Keratinocyte (primary cell): ENCODE data around the gene P3H2. TPM values are rescaled to one million over a fixed set of nuclear protein-coding genes. Genes with fewer than 3 reads are reported as not detected.

Source experiments
- DNase-seq: peaks from one replicate; pipeline ENCODE4 v3.0.0-alpha.2; 2011; ENCODE audit warnings: low read depth, missing footprints, low spot score
- FAIRE-seq: peaks from 2 replicates; lab custom pipeline; 2011; peaks lifted over from hg19 to GRCh38; lab: Jason Lieb, UNC
- H2AFZ ChIP-seq: 2 replicates; pipeline ENCODE4 v1.6.0; 2012; ENCODE audit warnings: low read length, control low read depth, inconsistent platforms; ENCODE audit not compliant: control insufficient read depth
- H3K27ac ChIP-seq: 2 replicates; pipeline ENCODE4 v1.5.1; 2011; ENCODE audit warnings: low read length; ENCODE audit not compliant: control insufficient read depth, insufficient read depth
- H3K27me3 ChIP-seq: 3 replicates; pipeline ENCODE4 v1.6.0; 2011; ENCODE audit warnings: low read length; ENCODE audit not compliant: control insufficient read depth, insufficient read depth; ENCODE audit errors: extremely low read depth
- H3K36me3 ChIP-seq, 2 experiments: 2 replicates in 1 of 2; 3 replicates in 1 of 2; pipeline ENCODE4 v1.5.1; 2011; ENCODE audit warnings: low read length in 2 of 2, mild to moderate bottlenecking in 1 of 2; ENCODE audit not compliant: control insufficient read depth in 2 of 2, insufficient read depth in 2 of 2; ENCODE audit errors: extremely low read depth in 1 of 2
- H3K4me1 ChIP-seq: 3 replicates; pipeline ENCODE4 v1.5.1; 2011; ENCODE audit warnings: low read length; ENCODE audit not compliant: control insufficient read depth, insufficient read depth; ENCODE audit errors: extremely low read depth
- H3K4me2 ChIP-seq: 3 replicates; pipeline ENCODE4 v1.6.0; 2011; ENCODE audit warnings: low read depth, low read length; ENCODE audit not compliant: control insufficient read depth, insufficient read depth; ENCODE audit errors: extremely low read depth
- H3K4me3 ChIP-seq, 3 experiments: fragments of 200-600 bp in 1 of 3; sonication (generic) in 1 of 3; 2 replicates in 2 of 3; 3 replicates in 1 of 3; pipeline ENCODE4 v1.5.1; 2011 to 2016; ENCODE audit warnings: low read length in 3 of 3, mild to moderate bottlenecking in 3 of 3, control low read depth in 2 of 3, inconsistent platforms in 1 of 3, low read depth in 1 of 3, mixed read lengths in 1 of 3, mixed run types in 1 of 3, moderate library complexity in 1 of 3; ENCODE audit not compliant: control insufficient read depth in 2 of 3, insufficient read depth in 2 of 3; ENCODE audit errors: extremely low read depth in 1 of 3
- H3K79me2 ChIP-seq: 2 replicates; pipeline ENCODE4 v1.6.0; 2012; ENCODE audit warnings: low read length; ENCODE audit not compliant: control insufficient read depth, insufficient read depth
- H3K9ac ChIP-seq: 3 replicates; pipeline ENCODE4 v1.6.0; 2011; ENCODE audit warnings: low read length; ENCODE audit not compliant: control insufficient read depth, insufficient read depth; ENCODE audit errors: extremely low read depth
- H3K9me1 ChIP-seq: 3 replicates; pipeline ENCODE4 v1.6.0; 2011; ENCODE audit warnings: low read length; ENCODE audit not compliant: control insufficient read depth, insufficient read depth; ENCODE audit errors: extremely low read depth
- H3K9me3 ChIP-seq: 2 replicates; pipeline ENCODE4 v1.5.1; 2012; ENCODE audit warnings: low read depth, low read length; ENCODE audit not compliant: control insufficient read depth
- H4K20me1 ChIP-seq: 3 replicates; pipeline ENCODE4 v1.6.0; 2011; ENCODE audit warnings: low read length; ENCODE audit not compliant: control insufficient read depth, insufficient read depth; ENCODE audit errors: extremely low read depth
- EZH2 ChIP-seq: IDR thresholded peaks from one replicate; pipeline ENCODE4 v1.6.1; 2012; ENCODE audit warnings: inconsistent platforms, mild to moderate bottlenecking, low read length, moderate library complexity
- dilution Hi-C: fragments of 300-500 bp; cut with MboI; formaldehyde crosslinking; loops from one replicate; pipeline ENCODE4 v1.7.0; 2020; ENCODE audit warnings: low sequenced_read_pairs; ENCODE audit not compliant: extremely low pct_ligation_motif_present
- polyA plus RNA-seq, 5 experiments: library from polyadenylated mRNA; depleted of rRNA in 3 of 5; stranded (reverse) in 3 of 5; stranded (forward) in 1 of 5; unstranded in 1 of 5; fragments of >200 nt; gene quantifications; 1 replicate in 1 of 5; 2 replicates in 3 of 5; 3 replicates in 1 of 5; pipeline versions ENCODE4 v1.2.1 to v1.2.3, GENCODE V29; 2011 to 2012; ENCODE audit warnings: missing spikeins in 2 of 5, low read depth in 1 of 5, low replicate concordance in 1 of 5
- TF ChIP-seq, protein P1 (sequence below), 3 experiments: IDR thresholded peaks in 1 of 3; conservative IDR thresholded peaks in 1 of 3; optimal IDR thresholded peaks in 1 of 3; 2 replicates in 2 of 3; 3 replicates in 1 of 3; pipeline versions ENCODE3 to v1.5.1; 2011; ENCODE audit warnings: low read length in 3 of 3, mild to moderate bottlenecking in 3 of 3, moderate library complexity in 2 of 3, control low read depth in 1 of 3, inconsistent platforms in 1 of 3; ENCODE audit not compliant: insufficient read depth in 2 of 3; ENCODE audit errors: extremely low read depth in 1 of 3

P3H2 gene
- polyA plus RNA-seq, 1 donor (not counting 4 experiments of a cell fraction or from before 2014, with no cell fraction given) = 115 TPM

DNA sequence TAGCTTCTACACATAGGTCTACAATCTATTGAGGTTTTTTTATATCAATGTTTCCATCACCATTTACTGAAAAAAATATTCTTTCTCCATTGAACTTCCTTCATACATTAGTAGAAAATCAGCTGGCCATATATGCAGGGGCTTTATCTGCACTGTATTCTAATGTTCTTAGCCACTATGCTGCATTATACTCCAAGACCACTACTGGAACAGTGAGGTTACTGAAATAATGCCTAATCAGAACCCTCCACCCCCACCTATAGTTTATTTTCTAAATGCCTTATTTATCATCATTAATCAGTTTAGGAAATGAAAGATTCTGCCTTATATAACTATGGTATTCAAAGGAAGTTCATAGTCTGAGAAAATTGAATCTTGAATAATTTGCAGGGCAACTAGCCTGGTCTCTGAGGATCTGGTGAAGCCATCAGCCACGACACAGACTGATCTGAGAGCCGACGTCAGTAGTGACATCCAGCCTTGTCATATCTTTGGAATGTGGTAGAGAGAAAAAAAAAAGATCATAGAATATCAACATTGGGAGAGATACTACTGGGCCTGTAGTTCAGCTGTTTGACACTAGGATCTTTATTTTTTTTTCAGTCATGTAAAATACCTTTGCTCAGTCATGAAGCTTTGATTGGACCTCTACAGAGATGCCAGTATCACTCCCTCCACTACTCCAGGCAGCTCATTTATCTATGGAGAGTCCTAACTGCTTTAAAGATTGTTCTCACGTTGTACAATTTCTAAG is 66.6 kb downstream of the P3H2 start:
- FAIRE-seq (peak; percentile 95), DNase-seq (no peak)
- Histone ChIP-seq H3K4me3 (no peak overlapping the region), H3K79me2 (peaks cover 54% of the 10 kb centered on the region), H3K4me1 (peaks cover 25% of the 10 kb centered on the region), H3K9me1 (no peaks in the 10 kb centered on the region), H3K27me3 (no peaks in the 10 kb centered on the region), H3K9ac (no peak overlapping the region), H3K9me3 (no peaks in the 10 kb centered on the region), H2AFZ (no peak overlapping the region), H4K20me1 (no peaks in the 10 kb centered on the region), H3K4me2 (peak overlapping the region; percentile 30), H3K27ac (peak overlapping the region; percentile 47), H3K36me3 (no peaks in the 10 kb centered on the region)
- TF ChIP-seq, protein P1, sequence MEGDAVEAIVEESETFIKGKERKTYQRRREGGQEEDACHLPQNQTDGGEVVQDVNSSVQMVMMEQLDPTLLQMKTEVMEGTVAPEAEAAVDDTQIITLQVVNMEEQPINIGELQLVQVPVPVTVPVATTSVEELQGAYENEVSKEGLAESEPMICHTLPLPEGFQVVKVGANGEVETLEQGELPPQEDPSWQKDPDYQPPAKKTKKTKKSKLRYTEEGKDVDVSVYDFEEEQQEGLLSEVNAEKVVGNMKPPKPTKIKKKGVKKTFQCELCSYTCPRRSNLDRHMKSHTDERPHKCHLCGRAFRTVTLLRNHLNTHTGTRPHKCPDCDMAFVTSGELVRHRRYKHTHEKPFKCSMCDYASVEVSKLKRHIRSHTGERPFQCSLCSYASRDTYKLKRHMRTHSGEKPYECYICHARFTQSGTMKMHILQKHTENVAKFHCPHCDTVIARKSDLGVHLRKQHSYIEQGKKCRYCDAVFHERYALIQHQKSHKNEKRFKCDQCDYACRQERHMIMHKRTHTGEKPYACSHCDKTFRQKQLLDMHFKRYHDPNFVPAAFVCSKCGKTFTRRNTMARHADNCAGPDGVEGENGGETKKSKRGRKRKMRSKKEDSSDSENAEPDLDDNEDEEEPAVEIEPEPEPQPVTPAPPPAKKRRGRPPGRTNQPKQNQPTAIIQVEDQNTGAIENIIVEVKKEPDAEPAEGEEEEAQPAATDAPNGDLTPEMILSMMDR (optimal IDR thresholded peaks at IDR 0.05 in 1 of 3, IDR thresholded peaks at IDR 0.05 in 1 of 3, conservative IDR thresholded peaks at IDR 0.05 in 1 of 3; ENCODE audit: extremely low read depth in 1 of 3, insufficient read depth in 2 of 3, low read length in 3 of 3) = peak in 2 of 3 experiments; percentile 35 to 45
- TF ChIP-seq EZH2 = no peak
- dilution Hi-C loops = no loop called here

DNA sequence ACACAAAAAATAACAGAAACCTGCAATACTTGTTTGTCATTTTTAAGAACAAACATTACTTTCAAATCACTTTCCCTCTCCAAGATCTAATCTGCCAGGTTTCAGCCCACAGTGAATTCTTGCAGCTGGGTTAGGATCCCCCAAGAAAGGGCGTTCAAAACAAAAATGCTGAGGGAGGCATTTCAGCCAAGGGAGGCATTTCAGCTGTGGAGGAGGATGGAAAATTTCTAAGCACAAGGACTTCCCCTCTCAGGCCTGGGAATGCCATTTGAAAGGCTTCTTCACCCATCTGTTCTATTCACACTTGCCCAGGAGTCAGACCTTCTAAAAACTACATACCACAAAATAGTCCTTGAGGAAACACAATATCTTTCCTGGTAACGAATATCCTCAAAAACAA is 69.1 kb downstream of the P3H2 start:
- no peaks in the 10 kb centered on the region for H4K20me1 ChIP-seq
- no peak overlapping the region for H2AFZ ChIP-seq
- H3K4me2 ChIP-seq = peak overlapping the region; percentile 42
- dilution Hi-C loops = no loop called here
- no peak for DNase-seq
- FAIRE-seq = peak; percentile 17
- H3K27ac ChIP-seq = no peak overlapping the region
- no peak overlapping the region for H3K9ac ChIP-seq
- H3K27me3 ChIP-seq = no peaks in the 10 kb centered on the region
- H3K4me3 ChIP-seq = no peak overlapping the region
- H3K9me1 ChIP-seq = no peaks in the 10 kb centered on the region
- no peaks in the 10 kb centered on the region for H3K9me3 ChIP-seq
- TF ChIP-seq EZH2 = no peak
- TF ChIP-seq, protein P1 (optimal IDR thresholded peaks at IDR 0.05 in 1 of 3, IDR thresholded peaks at IDR 0.05 in 1 of 3, conservative IDR thresholded peaks at IDR 0.05 in 1 of 3; ENCODE audit: extremely low read depth in 1 of 3, insufficient read depth in 2 of 3, low read length in 3 of 3) = no peak
- H3K4me1 ChIP-seq = peaks cover 30% of the 10 kb centered on the region
- peaks cover 58% of the 10 kb centered on the region for H3K79me2 ChIP-seq
- no peaks in the 10 kb centered on the region for H3K36me3 ChIP-seq
